ENCODE measurements around the gene ACVR2B.

The ACVR2B gene

GRCh38 chr3:38521391-38521987, 67.8 kb downstream of the ACVR2B start:
- DNase-seq (ENCODE audit: extremely low spot score, insufficient read length, low read depth), result peak; percentile 7

GRCh38 chr3:38522002-38522401, 68.3 kb downstream of the ACVR2B start:
- DNase-seq (ENCODE audit: extremely low spot score, insufficient read length, low read depth), result no peak
- FAIRE-seq, result no peak

More at GRCh38 chr3:38521391-38521987, 67.8 kb downstream of the ACVR2B start:
- FAIRE-seq, result peak; percentile 90

- DNase-seq (ENCODE audit: extremely low spot score, insufficient read length, low read depth), result no peak
- no peak for FAIRE-seq
These were observed 70.5 kb downstream of the ACVR2B start for GRCh38 chr3:38524141-38524739.

GRCh38 chr3:38526792-38527191, 73.1 kb downstream of the ACVR2B start:
- no peak for FAIRE-seq
- DNase-seq (ENCODE audit: extremely low spot score, insufficient read length, low read depth), result no peak

- no peak for DNase-seq (ENCODE audit: extremely low spot score, insufficient read length, low read depth)
- FAIRE-seq, result no peak
These were observed 74.8 kb downstream of the ACVR2B start for GRCh38 chr3:38528457-38528856.

- FAIRE-seq (no peak), DNase-seq (ENCODE audit: extremely low spot score, insufficient read length, low read depth) (no peak)
These were observed 78.8 kb downstream of the ACVR2B start for GRCh38 chr3:38532529-38532928.

- DNase-seq (ENCODE audit: extremely low spot score, insufficient read length, low read depth), result no peak
- FAIRE-seq, result no peak
These were observed 79.7 kb downstream of the ACVR2B start for GRCh38 chr3:38533285-38533976.

- no peak for FAIRE-seq
- no peak for DNase-seq (ENCODE audit: extremely low spot score, insufficient read length, low read depth)
These were observed 80.5 kb downstream of the ACVR2B start for GRCh38 chr3:38534180-38534579.

GRCh38 chr3:38534604-38535003, 80.9 kb downstream of the ACVR2B start:
- DNase-seq (ENCODE audit: extremely low spot score, insufficient read length, low read depth), result no peak
- no peak for FAIRE-seq

GRCh38 chr3:38536671-38537070, 83.0 kb downstream of the ACVR2B start:
- DNase-seq (ENCODE audit: extremely low spot score, insufficient read length, low read depth) (no peak), FAIRE-seq (no peak)

GRCh38 chr3:38538773-38539353, 85.2 kb downstream of the ACVR2B start:
- DNase-seq (ENCODE audit: extremely low spot score, insufficient read length, low read depth), result no peak
- no peak for FAIRE-seq

GRCh38 chr3:38541806-38542205, 88.1 kb downstream of the ACVR2B start:
- DNase-seq (ENCODE audit: extremely low spot score, insufficient read length, low read depth), result no peak
- no peak for FAIRE-seq

All from GM18507 (cell line).